SJCRH30 (cell line): ENCODE results near the gene WDR27. TPM values are rescaled to one million over a fixed set of nuclear protein-coding genes. Genes with fewer than 3 reads are reported as not detected.

Experiments
- DNase-seq, 2 experiments: peaks; one replicate each; pipeline ENCODE4 v3.0.0-alpha.2; 2015 to 2020
- H3K27ac ChIP-seq: fragments of 250-450 bp; sonication (Bioruptor Pico); 2 replicates; pipeline ENCODE4 v1.5.1; 2020; ENCODE audit warnings: mild to moderate bottlenecking, moderate library complexity
- H3K27me3 ChIP-seq: fragments of 250-450 bp; sonication (Bioruptor Pico); 2 replicates; pipeline ENCODE4 v1.5.1; 2020; ENCODE audit warnings: mild to moderate bottlenecking, moderate library complexity
- H3K36me3 ChIP-seq: fragments of 250-450 bp; sonication (Bioruptor Pico); 2 replicates; pipeline ENCODE4 v1.5.1; 2020; ENCODE audit warnings: mild to moderate bottlenecking, moderate library complexity
- H3K4me1 ChIP-seq: fragments of 250-450 bp; sonication (Bioruptor Pico); 2 replicates; pipeline ENCODE4 v1.5.1; 2020; ENCODE audit warnings: mild to moderate bottlenecking, moderate library complexity
- H3K4me3 ChIP-seq: fragments of 250-450 bp; sonication (Bioruptor Pico); 2 replicates; pipeline ENCODE4 v1.5.1; 2020; ENCODE audit warnings: mild to moderate bottlenecking, moderate library complexity
- H3K9me3 ChIP-seq: fragments of 250-450 bp; sonication (Bioruptor Pico); replicated peaks from 2 replicates; pipeline ENCODE4 v1.5.1; 2020; ENCODE audit warnings: mild to moderate bottlenecking, moderate library complexity
- total RNA-seq: library from RNA; depleted of rRNA; stranded (reverse); fragments of >200 nt; shearing (Covaris generic); gene quantifications from 2 replicates; pipeline ENCODE4 v1.2.3, GENCODE V29; 2014

WDR27 gene
- total RNA-seq, 1 experiment from 2014 or later, result 38.1 TPM

DNA sequence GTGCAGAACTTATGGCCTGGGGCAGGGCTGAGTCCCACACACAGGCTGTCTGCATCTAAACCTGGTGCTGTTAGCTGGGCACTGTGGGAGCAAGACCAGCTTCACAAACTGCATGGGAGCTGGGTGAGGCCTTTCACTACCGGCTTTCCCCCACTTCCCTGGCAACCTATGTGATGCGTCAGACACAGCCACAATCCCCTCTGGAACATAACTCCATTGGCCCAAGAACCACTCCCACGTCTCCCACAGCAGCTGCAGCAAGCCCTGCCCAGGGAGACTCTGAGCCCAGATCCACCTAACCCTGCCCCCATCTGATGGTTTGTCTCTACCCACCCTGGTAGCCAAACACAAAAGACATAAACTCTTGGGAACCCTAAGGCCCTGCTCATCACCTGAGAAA is 9.3 kb downstream of the WDR27 start:
- no peaks in the 10 kb centered on the region for H3K4me1 ChIP-seq
- H3K27ac ChIP-seq, result no peak overlapping the region
- H3K27me3 ChIP-seq, result no peaks in the 10 kb centered on the region
- H3K36me3 ChIP-seq, result peaks cover 41% of the 10 kb centered on the region
- H3K9me3 ChIP-seq, result no peaks in the 10 kb centered on the region
- DNase-seq, result no peak
- H3K4me3 ChIP-seq, result no peak overlapping the region

DNA sequence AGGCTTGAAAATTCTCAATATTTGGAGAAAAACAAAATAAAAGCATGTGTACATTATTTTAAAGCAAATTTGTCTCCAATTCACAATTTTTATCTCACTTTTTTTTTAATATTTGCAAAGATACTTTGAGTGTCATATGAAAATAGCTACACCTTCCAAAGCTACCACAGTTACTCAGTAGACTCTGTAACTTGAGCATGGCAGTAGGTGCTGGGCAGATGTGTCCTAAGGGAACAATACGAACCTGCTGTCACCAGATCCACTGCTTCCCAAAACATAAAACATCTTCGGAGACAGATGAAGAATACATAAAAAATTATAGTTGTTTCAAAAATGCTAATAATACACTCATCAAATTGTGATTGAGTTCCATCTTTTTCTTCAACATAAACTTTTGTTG is 10.6 kb downstream of the WDR27 start:
- H3K4me1 ChIP-seq, result no peaks in the 10 kb centered on the region
- peaks cover 53% of the 10 kb centered on the region for H3K36me3 ChIP-seq
- DNase-seq, result no peak
- no peak overlapping the region for H3K4me3 ChIP-seq
- no peak overlapping the region for H3K27ac ChIP-seq
- H3K9me3 ChIP-seq, result peaks cover 5% of the 10 kb centered on the region
- H3K27me3 ChIP-seq, result no peaks in the 10 kb centered on the region

DNA sequence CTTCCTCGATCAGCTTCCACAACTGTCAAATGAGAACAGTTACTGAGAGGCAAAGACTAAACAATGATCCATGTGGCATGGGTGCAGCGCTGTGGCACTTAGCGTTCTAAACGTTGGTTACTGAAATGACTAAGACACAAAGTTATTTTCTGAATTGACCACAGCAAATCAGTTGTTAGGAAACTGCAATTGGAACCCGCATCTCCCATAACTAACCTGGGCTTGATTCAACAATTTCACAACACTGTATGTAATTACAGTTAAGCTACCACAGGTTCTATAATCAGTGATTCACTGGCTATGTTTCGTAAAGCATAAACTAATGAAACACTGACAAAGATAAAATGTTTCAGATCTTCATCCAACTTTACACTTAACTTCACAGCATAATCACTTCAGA is 12.5 kb downstream of the WDR27 start:
- H3K36me3 ChIP-seq, result peaks cover 59% of the 10 kb centered on the region
- H3K27me3 ChIP-seq, result no peaks in the 10 kb centered on the region
- H3K27ac ChIP-seq, result no peak overlapping the region
- H3K9me3 ChIP-seq, result peaks cover 18% of the 10 kb centered on the region
- no peak overlapping the region for H3K4me3 ChIP-seq
- H3K4me1 ChIP-seq, result no peaks in the 10 kb centered on the region
- DNase-seq, result no peak

DNA sequence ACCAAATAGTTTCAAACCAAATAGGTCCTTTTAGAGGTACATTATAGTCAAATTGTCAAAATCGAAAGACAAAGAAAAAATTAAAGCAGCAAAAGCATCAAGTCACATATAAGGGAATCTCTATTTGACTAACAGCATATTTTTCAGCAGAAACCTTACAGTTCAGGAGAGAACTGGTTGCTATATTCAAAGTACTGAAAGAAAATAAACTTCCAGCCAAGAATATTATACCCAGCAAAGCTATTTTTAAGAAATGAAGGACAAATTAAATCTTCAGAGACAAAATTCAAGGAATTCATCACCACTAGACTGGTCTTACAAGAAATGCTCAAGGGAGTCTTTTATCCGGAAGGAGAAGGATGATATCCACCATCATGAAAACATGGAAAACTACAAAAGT is 16.0 kb downstream of the WDR27 start:
- no peak for DNase-seq
- no peak overlapping the region for H3K4me3 ChIP-seq
- peaks cover 67% of the 10 kb centered on the region for H3K36me3 ChIP-seq

DNA sequence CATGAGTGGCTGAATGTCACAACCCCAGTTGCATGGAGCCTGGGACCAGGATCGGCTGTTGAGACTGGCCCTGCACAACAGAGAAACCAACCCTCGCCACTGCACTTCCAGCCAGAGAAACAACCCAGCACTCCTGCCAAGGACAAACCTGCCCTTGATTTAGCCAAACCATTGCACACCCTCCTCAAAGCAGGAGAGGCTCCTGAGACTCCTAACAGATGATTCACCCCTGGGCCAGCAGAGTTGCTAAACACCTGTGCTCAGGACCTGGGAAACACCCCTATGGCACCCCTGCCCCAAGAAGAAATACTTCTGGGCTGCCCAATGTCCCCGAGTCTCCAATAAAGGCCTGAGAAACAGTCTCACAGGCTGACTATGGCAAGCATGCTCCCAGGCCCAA is 17.8 kb downstream of the WDR27 start:
- Histone ChIP-seq H3K9me3 (peaks cover 18% of the 10 kb centered on the region), H3K4me3 (no peak overlapping the region), H3K36me3 (peaks cover 74% of the 10 kb centered on the region), H3K4me1 (no peaks in the 10 kb centered on the region), H3K27ac (no peak overlapping the region), H3K27me3 (no peaks in the 10 kb centered on the region)
- no peak for DNase-seq

More for the DNA sequence above, 16.0 kb downstream of the WDR27 start:
- Histone ChIP-seq H3K9me3 (peaks cover 18% of the 10 kb centered on the region), H3K4me1 (no peaks in the 10 kb centered on the region), H3K27ac (no peak overlapping the region), H3K27me3 (no peaks in the 10 kb centered on the region)

DNA sequence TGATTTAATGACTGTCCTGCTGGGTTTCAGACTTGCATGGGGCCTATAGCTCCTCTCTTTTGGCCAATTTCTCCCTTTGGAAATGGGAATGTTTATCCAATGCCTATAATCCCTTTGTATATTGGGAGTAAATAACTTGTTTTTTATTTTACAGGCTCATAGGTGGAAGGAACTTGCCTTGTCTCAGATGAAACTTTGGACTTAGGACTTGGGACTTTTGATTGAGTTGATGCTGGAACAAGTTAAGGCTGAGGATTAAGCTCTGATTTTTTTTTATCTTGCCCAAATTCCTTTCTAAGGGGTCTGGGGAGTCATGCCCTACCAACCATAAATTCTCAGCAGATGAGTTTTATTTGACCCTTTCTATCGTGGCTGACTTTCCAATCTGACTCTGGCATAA is 23.5 kb downstream of the WDR27 start:
- Histone ChIP-seq H3K27ac (no peak overlapping the region), H3K36me3 (peaks cover 57% of the 10 kb centered on the region), H3K9me3 (no peaks in the 10 kb centered on the region), H3K4me3 (no peak overlapping the region), H3K4me1 (no peaks in the 10 kb centered on the region), H3K27me3 (no peaks in the 10 kb centered on the region)
- DNase-seq, result no peak

DNA sequence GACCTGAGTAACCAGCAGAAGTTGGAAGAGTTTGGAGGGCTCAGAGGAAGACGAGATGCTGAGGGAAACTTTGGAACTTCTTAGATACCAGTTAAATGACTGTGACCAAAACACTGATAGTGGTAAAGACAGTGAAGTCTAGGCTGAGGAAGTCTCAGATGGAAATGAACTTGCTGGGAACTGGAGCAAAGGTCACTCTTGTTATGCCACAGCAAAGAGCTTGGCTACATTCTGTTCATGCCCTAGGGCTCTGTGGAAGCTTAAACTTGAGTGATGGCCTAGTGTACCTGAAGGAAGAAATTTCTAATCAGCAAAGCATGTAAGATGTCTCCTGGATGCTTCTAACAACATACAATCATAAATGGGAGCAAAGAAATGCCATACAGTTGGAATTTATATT is 24.7 kb downstream of the WDR27 start:
- DNase-seq, result no peak
- H3K4me1 ChIP-seq, result no peaks in the 10 kb centered on the region

DNA sequence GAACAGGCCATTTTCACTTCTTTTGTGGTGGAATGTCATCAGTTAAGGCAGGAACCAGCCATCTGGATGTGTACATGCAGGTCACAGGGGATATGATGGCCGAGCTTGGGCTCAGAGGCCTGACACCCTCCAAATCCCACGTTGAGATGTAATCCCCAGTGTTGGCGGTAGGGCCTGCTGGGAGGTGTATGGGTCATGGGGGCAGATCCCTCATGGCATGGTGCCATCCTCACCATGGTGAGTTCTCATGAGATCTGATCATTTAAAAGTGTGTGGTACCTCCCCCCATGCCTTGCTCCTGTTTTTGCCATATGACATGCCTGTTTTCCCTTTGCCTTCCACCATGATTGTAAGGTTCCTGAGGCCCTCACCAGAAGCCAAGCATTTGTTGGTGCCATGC is 26.8 kb downstream of the WDR27 start:
- no peak overlapping the region for H3K4me3 ChIP-seq
- H3K4me1 ChIP-seq, result no peaks in the 10 kb centered on the region
- peaks cover 45% of the 10 kb centered on the region for H3K36me3 ChIP-seq
- H3K9me3 ChIP-seq, result no peaks in the 10 kb centered on the region
- H3K27ac ChIP-seq, result no peak overlapping the region
- no peak for DNase-seq
- H3K27me3 ChIP-seq, result no peaks in the 10 kb centered on the region

More for the DNA sequence above, 24.7 kb downstream of the WDR27 start:
- Histone ChIP-seq H3K9me3 (no peaks in the 10 kb centered on the region), H3K4me3 (no peak overlapping the region), H3K36me3 (peaks cover 49% of the 10 kb centered on the region), H3K27ac (no peak overlapping the region), H3K27me3 (no peaks in the 10 kb centered on the region)

DNA sequence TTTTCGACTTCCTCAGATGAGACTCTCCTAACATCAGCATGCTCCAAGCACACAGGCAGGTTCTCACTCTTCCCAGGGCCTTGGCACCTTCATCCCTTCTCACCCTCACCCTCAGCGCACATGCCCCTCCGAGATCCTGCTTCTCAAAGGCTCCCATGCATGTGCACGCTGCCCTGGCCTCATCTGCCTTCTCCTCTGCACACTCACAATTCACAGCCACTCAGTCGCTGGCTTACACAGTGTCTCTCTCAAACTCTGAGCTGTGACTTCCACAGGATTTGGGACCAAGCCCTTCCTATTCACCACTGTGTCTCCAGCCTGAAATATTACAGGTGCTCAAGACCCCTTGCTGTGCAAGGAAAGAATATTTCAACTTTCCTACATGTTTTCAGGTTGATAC is 30.3 kb downstream of the WDR27 start:
- Histone ChIP-seq H3K36me3 (peaks cover 46% of the 10 kb centered on the region), H3K4me1 (no peaks in the 10 kb centered on the region), H3K27ac (no peak overlapping the region), H3K9me3 (no peaks in the 10 kb centered on the region), H3K27me3 (no peaks in the 10 kb centered on the region), H3K4me3 (no peak overlapping the region)
- DNase-seq, result no peak

DNA sequence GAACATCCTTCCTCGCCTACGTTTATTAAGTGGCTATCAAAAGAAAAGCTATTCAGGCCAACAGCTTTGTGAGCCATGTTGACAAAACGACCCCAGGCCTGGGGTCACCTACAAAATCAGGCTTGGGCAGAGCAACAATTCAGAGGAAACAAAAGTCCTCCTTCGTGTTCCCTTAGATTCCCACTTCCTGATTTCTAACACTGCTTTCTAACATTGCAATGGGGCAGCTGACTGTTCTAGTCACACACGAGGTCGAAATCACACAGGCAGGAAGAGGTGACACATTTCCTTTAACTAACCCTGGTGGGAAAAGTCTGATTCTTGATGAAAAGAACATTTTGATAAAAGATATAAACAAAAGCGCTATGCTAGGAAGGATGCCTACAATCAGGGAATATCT is 31.9 kb downstream of the WDR27 start:
- peaks cover 46% of the 10 kb centered on the region for H3K36me3 ChIP-seq
- no peaks in the 10 kb centered on the region for H3K27me3 ChIP-seq
- no peak for DNase-seq
- no peaks in the 10 kb centered on the region for H3K4me1 ChIP-seq
- H3K27ac ChIP-seq, result no peak overlapping the region
- H3K4me3 ChIP-seq, result no peak overlapping the region
- no peaks in the 10 kb centered on the region for H3K9me3 ChIP-seq

DNA sequence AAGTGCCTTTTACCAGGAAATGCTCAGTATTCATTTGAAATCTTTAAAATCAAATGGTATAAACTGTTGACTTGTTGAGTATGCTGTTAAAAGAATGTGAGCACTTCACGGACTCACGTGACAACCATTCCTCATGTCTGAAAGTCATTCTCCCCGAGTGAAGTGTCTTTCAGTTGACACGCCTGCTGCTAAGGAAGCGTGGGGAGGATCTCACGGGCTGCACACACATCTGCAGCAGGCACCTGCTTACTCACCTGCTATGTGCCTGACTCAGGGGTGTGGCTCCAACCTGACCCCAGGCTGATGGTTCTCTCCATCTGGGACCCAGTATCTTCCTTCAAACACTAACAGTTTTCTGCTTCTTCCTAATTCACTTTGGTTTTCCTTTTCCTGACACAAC is 32.7 kb downstream of the WDR27 start:
- Histone ChIP-seq H3K4me3 (no peak overlapping the region), H3K27me3 (no peaks in the 10 kb centered on the region), H3K4me1 (no peaks in the 10 kb centered on the region), H3K36me3 (peaks cover 42% of the 10 kb centered on the region), H3K9me3 (no peaks in the 10 kb centered on the region), H3K27ac (no peak overlapping the region)
- DNase-seq, result no peak

DNA sequence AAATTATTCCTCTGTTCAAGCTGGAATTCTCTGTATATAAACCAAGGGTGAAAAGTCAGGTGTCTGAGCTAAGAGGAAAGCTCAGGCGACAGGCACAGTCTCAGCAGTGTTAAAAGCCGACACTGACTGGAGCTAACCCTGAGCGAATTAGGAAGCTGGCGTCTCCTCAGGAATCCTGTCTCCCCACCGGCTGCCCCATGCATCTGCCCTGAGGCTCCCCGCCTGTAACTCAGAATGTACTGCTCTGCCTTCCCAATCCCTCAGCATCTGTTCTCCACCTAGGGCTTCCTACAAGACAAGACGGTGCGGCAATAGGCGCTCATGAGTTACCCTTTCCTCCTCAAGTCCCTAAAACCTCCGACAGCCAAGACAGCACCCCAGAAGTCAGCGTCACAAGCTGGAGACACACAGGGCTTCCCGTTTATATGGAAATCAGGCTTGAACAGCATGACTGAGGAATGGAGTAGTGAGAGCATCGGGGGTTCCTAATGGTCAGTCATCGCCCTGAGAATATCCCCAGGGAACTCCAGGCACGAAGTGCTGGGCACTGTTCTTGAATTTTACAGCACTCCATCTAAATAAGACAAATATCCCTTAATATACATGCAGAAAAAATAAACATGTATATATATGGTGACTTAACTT is 33.5 kb downstream of the WDR27 start:
- no peaks in the 10 kb centered on the region for H3K9me3 ChIP-seq
- no peak overlapping the region for H3K27ac ChIP-seq
- H3K4me3 ChIP-seq, result no peak overlapping the region
- H3K4me1 ChIP-seq, result no peaks in the 10 kb centered on the region
- no peak for DNase-seq
- H3K27me3 ChIP-seq, result no peaks in the 10 kb centered on the region
- peaks cover 43% of the 10 kb centered on the region for H3K36me3 ChIP-seq

DNA sequence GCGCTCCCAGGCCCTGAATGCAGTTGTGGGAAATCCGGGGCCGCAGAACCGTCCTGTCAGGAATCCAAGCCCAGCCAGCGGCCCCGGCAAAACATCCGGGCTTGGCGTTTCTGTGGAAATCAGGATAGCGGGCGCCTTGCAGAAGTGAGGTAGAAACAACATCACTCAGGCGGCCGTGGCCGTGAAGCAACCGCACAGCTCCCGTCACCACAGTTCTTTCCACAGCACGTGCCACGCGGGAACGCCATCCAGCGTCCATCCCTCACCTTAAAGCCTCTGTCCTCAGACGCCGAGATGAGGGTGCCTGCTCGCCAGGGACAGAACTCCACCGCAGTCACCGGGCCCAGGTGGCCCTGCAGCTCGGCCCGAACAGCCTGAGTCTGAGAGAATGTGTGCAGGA is 34.1 kb downstream of the WDR27 start:
- H3K27ac ChIP-seq, result no peak overlapping the region
- peaks cover 46% of the 10 kb centered on the region for H3K36me3 ChIP-seq

DNA sequence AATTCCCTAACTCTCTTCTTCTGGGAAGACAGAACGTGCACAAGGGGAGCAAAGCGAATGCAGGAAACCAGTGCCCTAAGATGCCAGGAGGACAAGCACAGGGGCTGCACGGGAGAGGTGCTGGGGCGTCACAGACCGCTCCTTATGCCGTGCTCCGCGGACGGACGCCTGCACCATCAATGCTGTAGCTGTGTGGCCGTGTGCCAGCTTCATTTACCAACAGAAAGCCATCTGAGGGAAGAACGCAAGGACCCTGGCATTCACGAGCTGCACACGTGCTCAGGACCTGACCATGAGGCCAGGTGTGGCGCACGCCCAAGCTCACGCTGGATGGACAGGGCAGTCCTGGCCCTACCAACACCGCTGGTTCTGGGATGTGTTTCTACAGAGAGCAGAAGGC is 35.4 kb downstream of the WDR27 start:
- H3K36me3 ChIP-seq, result peaks cover 46% of the 10 kb centered on the region

More for the DNA sequence above, 34.1 kb downstream of the WDR27 start:
- DNase-seq, result no peak
- Histone ChIP-seq H3K27me3 (no peaks in the 10 kb centered on the region), H3K9me3 (no peaks in the 10 kb centered on the region), H3K4me3 (no peak overlapping the region), H3K4me1 (no peaks in the 10 kb centered on the region)

DNA sequence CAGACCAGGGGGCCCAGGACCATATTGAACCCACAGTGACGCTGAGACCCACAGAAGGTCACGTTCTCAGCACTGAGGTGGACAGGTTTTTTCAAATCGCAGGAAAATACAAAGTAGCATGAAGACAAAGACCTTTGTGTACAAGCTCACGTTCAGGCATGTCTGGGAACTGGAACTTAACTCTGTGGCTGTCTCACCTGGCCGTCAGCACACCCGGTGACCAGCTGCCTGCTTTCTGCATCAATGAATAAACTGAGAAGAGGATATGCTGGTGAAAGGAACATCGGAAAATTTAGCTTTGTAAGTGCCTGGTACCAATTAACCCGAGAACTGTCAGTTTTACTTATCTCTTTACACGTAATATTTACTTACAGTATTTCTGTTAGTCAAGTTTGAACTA is 36.5 kb downstream of the WDR27 start:
- DNase-seq, result no peak
- Histone ChIP-seq H3K4me3 (no peak overlapping the region), H3K9me3 (no peaks in the 10 kb centered on the region), H3K4me1 (no peaks in the 10 kb centered on the region), H3K27ac (no peak overlapping the region), H3K27me3 (no peaks in the 10 kb centered on the region), H3K36me3 (peaks cover 43% of the 10 kb centered on the region)

More for the DNA sequence above, 35.4 kb downstream of the WDR27 start:
- H3K27ac ChIP-seq, result no peak overlapping the region
- no peaks in the 10 kb centered on the region for H3K27me3 ChIP-seq
- no peak overlapping the region for H3K4me3 ChIP-seq
- no peaks in the 10 kb centered on the region for H3K4me1 ChIP-seq
- DNase-seq, result no peak
- H3K9me3 ChIP-seq, result no peaks in the 10 kb centered on the region

DNA sequence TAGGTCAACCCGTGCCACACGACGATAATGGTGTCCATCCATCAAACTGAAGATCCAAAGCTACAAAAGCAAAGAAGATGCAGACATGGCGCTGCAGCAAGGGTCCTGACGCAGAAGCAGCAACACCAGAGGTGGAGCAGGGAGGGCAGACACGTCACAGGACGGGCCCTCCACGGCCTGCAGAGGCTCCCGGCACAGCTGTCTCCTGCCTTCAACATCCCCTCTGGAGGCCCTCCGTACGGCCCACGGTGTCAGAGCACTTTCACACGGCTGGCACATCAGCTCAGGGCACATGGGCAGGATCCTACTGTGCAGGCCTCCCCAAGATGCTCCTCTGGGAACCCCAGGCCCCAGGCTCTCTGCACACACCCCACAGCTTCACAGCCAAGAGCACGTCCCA is 37.6 kb downstream of the WDR27 start:
- Histone ChIP-seq H3K4me3 (no peak overlapping the region), H3K36me3 (peaks cover 42% of the 10 kb centered on the region)

More for the DNA sequence above, 37.6 kb downstream of the WDR27 start:
- Histone ChIP-seq H3K27me3 (no peaks in the 10 kb centered on the region), H3K4me1 (no peaks in the 10 kb centered on the region), H3K9me3 (no peaks in the 10 kb centered on the region), H3K27ac (no peak overlapping the region)
- DNase-seq, result no peak
